Measurements from ENCODE around the gene PRKCA.

The PRKCA gene

GRCh38 chr17:66519154-66519553 is 216.7 kb downstream of the PRKCA start:
- no peak overlapping the region for H3K4me3 ChIP-seq (ENCODE audit: low read length)
- TF ChIP-seq CTCF (IDR thresholded peaks at IDR 0.05; ENCODE audit: insufficient read depth, low read depth, low read length, missing control alignments): no peak
- no peak for DNase-seq (ENCODE audit: low read depth)

- H3K4me3 ChIP-seq (ENCODE audit: low read length): no peak overlapping the region
- DNase-seq (ENCODE audit: low read depth): no peak
- no peak for TF ChIP-seq CTCF (IDR thresholded peaks at IDR 0.05; ENCODE audit: insufficient read depth, low read depth, low read length, missing control alignments)
Observed at GRCh38 chr17:66520999-66521398, 218.6 kb downstream of the PRKCA start.

DNA sequence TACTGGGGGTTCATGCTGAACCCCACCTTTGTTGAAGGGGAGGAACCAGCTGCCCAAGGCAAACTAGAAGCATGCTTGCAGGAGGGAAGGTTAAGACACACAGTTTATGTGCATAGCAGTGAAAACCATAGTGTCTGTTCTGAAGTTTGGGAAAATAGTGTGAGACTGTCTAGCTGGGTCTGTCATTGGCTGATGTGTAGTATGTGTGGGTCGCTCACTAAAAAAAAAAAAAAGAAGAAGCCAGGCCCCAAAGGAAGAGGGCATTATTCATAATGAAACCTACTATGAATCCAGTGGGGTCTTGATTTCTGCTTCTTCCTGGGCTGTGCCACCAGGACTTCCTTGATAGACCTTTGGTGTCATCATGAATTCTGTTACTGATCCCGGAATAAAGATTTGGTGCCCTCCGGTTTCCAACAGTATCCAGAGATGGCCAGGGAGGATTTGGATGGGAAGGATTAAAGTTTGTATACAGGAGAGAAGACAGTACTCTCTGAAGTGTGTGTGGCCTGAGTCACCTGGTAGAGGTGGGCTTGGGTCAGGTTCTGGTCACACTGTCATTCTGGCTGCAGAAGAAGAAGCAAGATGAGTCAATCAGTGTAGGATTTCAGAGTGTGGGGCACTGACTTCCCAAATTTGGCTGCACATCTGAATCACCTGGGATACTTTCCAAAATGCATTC is 220.3 kb downstream of the PRKCA start:
- peak; percentile 26 for DNase-seq (ENCODE audit: low read depth)
- TF ChIP-seq CTCF (IDR thresholded peaks at IDR 0.05; ENCODE audit: insufficient read depth, low read depth, low read length, missing control alignments): no peak
- no peak overlapping the region for H3K4me3 ChIP-seq (ENCODE audit: low read length)

DNA sequence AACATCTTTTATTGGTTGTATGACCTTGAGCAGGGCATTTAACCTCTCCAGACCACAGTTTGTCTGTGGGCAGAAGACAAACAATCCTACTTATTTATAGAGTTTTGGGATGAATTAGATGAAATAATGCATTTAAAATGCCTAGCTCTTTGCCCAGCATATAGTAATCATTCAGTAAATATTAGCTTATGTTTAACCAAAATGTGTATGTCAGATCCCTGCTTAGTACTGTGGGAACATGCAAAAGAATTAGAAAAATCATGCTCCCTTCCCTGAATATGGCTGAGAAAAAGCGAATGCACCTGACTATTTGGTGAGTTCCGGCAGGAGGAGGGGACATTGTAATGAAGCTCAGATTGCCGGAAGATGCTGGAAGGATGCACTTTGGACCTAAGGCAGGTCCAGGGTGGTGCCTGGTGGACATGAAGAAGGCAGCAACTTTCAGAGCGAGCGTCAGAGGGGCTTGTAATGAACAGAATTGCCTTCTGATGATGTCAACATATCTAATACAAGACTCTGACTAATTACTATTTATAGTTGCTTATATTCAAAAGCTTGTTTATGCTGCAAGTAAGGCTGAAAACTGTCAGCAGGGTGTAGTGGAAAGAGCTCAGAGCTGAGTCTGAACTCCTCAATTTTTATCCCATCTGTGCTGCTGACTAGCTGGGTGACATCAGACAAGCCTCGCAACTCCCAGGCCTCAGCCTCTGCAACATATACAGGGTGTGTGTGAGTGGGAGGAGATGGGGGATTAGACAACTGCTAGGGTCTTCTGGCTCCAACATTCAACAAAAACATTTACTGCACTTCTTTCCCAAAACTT is 221.2 kb downstream of the PRKCA start:
- H3K4me3 ChIP-seq (ENCODE audit: low read length): no peak overlapping the region
- no peak for TF ChIP-seq CTCF (IDR thresholded peaks at IDR 0.05; ENCODE audit: insufficient read depth, low read depth, low read length, missing control alignments)
- DNase-seq (ENCODE audit: low read depth): no peak

DNA sequence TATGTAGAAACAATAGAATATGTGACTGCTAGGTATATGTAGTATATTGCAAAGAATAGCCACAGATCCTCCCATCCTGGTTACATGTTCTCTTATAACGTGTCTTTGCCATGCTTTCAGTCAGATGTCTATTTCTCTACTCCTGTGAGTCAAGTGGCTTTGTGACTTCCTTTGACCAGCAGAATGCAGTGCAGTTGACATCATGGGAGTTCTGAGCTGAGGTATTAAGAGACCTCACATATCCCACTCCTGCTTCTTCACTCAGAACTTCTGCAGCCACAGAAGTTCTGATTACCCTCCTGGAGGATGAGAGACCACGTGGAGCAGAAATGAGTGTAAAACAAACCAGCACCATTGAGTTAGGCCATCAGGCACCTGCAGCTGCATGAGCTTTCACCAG is 222.5 kb downstream of the PRKCA start:
- no peak for DNase-seq (ENCODE audit: low read depth)
- TF ChIP-seq CTCF (IDR thresholded peaks at IDR 0.05; ENCODE audit: insufficient read depth, low read depth, low read length, missing control alignments): no peak
- no peak overlapping the region for H3K4me3 ChIP-seq (ENCODE audit: low read length)

DNA sequence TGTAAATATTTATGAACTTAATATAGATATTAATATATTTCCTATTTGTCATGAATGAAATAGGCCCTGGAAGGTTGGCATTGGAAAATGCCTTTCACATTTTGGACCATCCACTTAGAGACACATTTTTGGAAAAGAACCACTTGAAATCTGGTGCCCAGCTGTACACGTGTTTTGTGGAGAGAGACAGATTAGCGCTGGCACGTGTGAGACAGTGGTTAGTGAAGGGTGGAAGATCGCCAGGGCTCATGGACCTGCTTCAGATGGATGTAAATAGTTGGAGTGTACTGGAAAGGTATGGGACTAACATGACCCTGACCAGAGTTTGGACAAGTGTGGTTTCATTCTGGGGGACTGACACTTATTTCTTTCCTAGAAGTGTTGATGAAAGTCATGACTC is 222.9 kb downstream of the PRKCA start:
- no peak overlapping the region for H3K4me3 ChIP-seq (ENCODE audit: low read length)
- no peak for DNase-seq (ENCODE audit: low read depth)
- no peak for TF ChIP-seq CTCF (IDR thresholded peaks at IDR 0.05; ENCODE audit: insufficient read depth, low read depth, low read length, missing control alignments)

All from epithelial cell of esophagus (primary cell).